SK-N-SH treated with all-trans-retinoic acid at 6 μM for 48 hours (cell line): ENCODE results near the gene TIMP1.

Experiments
- ATAC-seq: fragments of 200-7000 bp; cut with Tn5 transposase; 3 replicates; pipeline ENCODE4 v1.9.1; 2020; ENCODE audit warnings: mild to moderate bottlenecking, moderate library complexity
- ARNTL ChIP-seq: fragments of 450-650 bp; formaldehyde crosslinking; IDR thresholded peaks from 2 replicates; pipeline ENCODE4 v1.5.0; 2020; ENCODE audit warnings: low read depth, mild to moderate bottlenecking, moderate library complexity, borderline replicate concordance
- BACH2 ChIP-seq: fragments of 250-450 bp; sonication (Bioruptor Pico); IDR thresholded peaks from 2 replicates; pipeline ENCODE4 v1.9.0; 2021; ENCODE audit warnings: mild to moderate bottlenecking, borderline replicate concordance
- CSDC2 ChIP-seq: fragments of 250-450 bp; sonication (Bioruptor Pico); IDR thresholded peaks from 2 replicates; pipeline ENCODE4 v1.5.0; 2020; ENCODE audit warnings: mild to moderate bottlenecking, moderate library complexity
- ESRRG ChIP-seq: fragments of 250-450 bp; sonication (Bioruptor Pico); IDR thresholded peaks from 2 replicates; pipeline ENCODE4 v1.6.1; 2021; ENCODE audit warnings: mild to moderate bottlenecking
- GLIS3 ChIP-seq: fragments of 250-450 bp; sonication (Bioruptor Pico); IDR thresholded peaks from 2 replicates; pipeline ENCODE4 v1.5.0; 2020; ENCODE audit warnings: mild to moderate bottlenecking, moderate library complexity
- ISL1 ChIP-seq: fragments of 250-450 bp; sonication (Bioruptor Pico); IDR thresholded peaks from 2 replicates; pipeline ENCODE4 v2.1.2; 2022; ENCODE audit warnings: mild to moderate bottlenecking, moderate library complexity
- PPARA ChIP-seq: fragments of 250-450 bp; sonication (Bioruptor Pico); IDR thresholded peaks from 2 replicates; pipeline ENCODE4 v1.5.0; 2020; ENCODE audit warnings: mild to moderate bottlenecking, borderline replicate concordance
- RARB ChIP-seq: fragments of 250-450 bp; sonication (Bioruptor Pico); IDR thresholded peaks from 2 replicates; pipeline ENCODE4 v1.8.0; 2021; ENCODE audit warnings: mild to moderate bottlenecking, moderate library complexity
- SNAI2 ChIP-seq: fragments of 250-450 bp; sonication (Bioruptor Pico); IDR thresholded peaks from 2 replicates; pipeline ENCODE4 v1.5.0; 2020; ENCODE audit warnings: mild to moderate bottlenecking, moderate library complexity
- TCF4 ChIP-seq: fragments of 250-450 bp; sonication (Bioruptor Pico); IDR thresholded peaks from 2 replicates; pipeline ENCODE4 v1.8.0; 2021; ENCODE audit warnings: mild to moderate bottlenecking, moderate library complexity, borderline replicate concordance
- TOX ChIP-seq: fragments of 250-450 bp; sonication (Bioruptor Pico); IDR thresholded peaks from 2 replicates; pipeline ENCODE4 v1.8.0; 2021; ENCODE audit warnings: mild to moderate bottlenecking, moderate library complexity, borderline replicate concordance
- ZC3H10 ChIP-seq: fragments of 250-450 bp; sonication (Bioruptor Pico); IDR thresholded peaks from 2 replicates; pipeline ENCODE4 v1.5.1; 2021; ENCODE audit warnings: mild to moderate bottlenecking, moderate library complexity
- ZFP3 ChIP-seq: fragments of 250-450 bp; sonication (Bioruptor Pico); IDR thresholded peaks from 2 replicates; pipeline ENCODE4 v1.5.0; 2020; ENCODE audit warnings: mild to moderate bottlenecking, moderate library complexity
- ZNF565 ChIP-seq: fragments of 450-650 bp; formaldehyde crosslinking; conservative IDR thresholded peaks from 2 replicates; pipeline ENCODE4 v1.5.0; 2020; ENCODE audit warnings: low read depth, mild to moderate bottlenecking, moderate library complexity
- ZNF70 ChIP-seq: fragments of 450-650 bp; formaldehyde crosslinking; IDR thresholded peaks from 2 replicates; pipeline ENCODE4 v1.5.0; 2020; ENCODE audit warnings: mild to moderate bottlenecking, moderate library complexity
- ZNF8 ChIP-seq: fragments of 450-650 bp; formaldehyde crosslinking; IDR thresholded peaks from 2 replicates; pipeline ENCODE4 v1.5.0; 2020; ENCODE audit warnings: mild to moderate bottlenecking, moderate library complexity
- TF ChIP-seq, protein P1 (sequence below): fragments of 250-450 bp; sonication (Bioruptor Pico); IDR thresholded peaks from 2 replicates; pipeline ENCODE4 v1.8.0; 2020; ENCODE audit warnings: mild to moderate bottlenecking, moderate library complexity, borderline replicate concordance
- TF ChIP-seq, protein P2 (sequence below): fragments of 250-450 bp; sonication (Bioruptor Pico); IDR thresholded peaks from 2 replicates; pipeline ENCODE4 v1.8.0; 2021; ENCODE audit warnings: low read depth, mild to moderate bottlenecking, moderate library complexity, borderline replicate concordance
- TF ChIP-seq, protein P3 (sequence below): fragments of 250-450 bp; sonication (Bioruptor Pico); IDR thresholded peaks from 2 replicates; pipeline ENCODE4 v1.5.0; 2020; ENCODE audit warnings: mild to moderate bottlenecking, moderate library complexity
- TF ChIP-seq, protein P4 (sequence below): fragments of 250-450 bp; sonication (Bioruptor Pico); IDR thresholded peaks from 2 replicates; pipeline ENCODE4 v1.5.1; 2020; ENCODE audit warnings: low read depth, mild to moderate bottlenecking, moderate library complexity

The TIMP1 gene

DNA sequence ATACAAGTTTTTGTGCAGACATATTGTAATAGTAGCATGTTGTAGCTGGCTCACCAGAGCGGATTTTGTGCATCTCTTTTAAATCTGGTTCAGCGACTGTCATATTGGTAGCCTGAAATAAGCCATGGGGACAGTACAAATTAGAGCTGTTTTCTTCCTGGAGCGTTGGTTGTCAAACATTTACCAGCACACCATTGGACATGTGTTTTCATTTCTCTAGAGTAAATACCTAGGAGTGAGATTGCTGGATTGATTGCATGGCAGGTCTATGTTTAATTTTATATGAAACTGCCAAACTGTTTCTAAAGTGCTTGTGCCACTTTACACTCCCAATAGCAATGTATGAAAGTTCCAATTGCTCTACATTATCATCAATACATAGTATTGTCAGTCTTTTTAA lies 23.8 kb upstream of the TIMP1 start (continued):
- TF ChIP-seq, protein P1, sequence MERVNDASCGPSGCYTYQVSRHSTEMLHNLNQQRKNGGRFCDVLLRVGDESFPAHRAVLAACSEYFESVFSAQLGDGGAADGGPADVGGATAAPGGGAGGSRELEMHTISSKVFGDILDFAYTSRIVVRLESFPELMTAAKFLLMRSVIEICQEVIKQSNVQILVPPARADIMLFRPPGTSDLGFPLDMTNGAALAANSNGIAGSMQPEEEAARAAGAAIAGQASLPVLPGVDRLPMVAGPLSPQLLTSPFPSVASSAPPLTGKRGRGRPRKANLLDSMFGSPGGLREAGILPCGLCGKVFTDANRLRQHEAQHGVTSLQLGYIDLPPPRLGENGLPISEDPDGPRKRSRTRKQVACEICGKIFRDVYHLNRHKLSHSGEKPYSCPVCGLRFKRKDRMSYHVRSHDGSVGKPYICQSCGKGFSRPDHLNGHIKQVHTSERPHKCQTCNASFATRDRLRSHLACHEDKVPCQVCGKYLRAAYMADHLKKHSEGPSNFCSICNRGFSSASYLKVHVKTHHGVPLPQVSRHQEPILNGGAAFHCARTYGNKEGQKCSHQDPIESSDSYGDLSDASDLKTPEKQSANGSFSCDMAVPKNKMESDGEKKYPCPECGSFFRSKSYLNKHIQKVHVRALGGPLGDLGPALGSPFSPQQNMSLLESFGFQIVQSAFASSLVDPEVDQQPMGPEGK (CRISPR knock-in tag) = no peak
- TF ChIP-seq BACH2 (no peak), TCF4 (CRISPR knock-in tag) (no peak), RARB (CRISPR knock-in tag) (no peak), ESRRG (no peak), CSDC2 (CRISPR knock-in tag) (no peak), ARNTL (CRISPR knock-in tag) (no peak), ZC3H10 (CRISPR knock-in tag) (no peak)

DNA sequence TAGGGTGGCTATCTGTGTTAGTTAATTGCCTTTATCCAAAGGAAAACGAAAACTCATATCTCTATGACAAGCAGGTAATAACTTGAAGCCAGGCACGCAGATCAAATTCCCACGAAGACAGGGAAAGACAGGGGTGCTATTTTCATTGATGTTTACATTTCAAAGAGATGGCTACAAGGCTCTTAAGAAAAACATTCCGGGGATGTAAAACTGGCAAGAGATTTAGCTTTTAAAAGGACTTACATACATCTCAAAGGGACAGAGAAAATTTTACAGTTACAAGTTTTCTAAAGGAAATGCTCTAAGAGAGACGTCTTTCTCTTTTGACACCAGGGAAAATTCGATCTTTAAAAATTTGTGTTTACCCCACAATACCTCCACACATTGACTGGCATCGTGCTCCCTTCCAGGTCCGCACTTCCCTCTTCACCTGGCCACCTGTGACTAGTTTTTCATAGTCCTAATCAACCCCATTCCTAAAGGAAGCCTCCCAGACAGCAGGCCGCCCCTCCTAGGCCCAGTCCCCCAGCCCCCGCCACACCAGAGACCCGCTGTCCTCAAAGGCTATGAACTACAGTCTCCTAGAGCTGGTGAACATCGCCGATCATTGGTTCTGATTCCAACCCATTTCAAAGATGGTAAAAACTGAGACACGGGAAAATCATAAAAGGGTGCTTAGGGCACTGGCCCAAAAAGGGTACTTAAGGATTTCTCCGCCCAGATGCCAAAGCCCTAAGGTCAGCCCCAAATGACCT lies 21.9 kb upstream of the TIMP1 start:
- ATAC-seq = no peak
- no peak for TF ChIP-seq PPARA (CRISPR knock-in tag)
- TF ChIP-seq TCF4 (CRISPR knock-in tag) = no peak
- TF ChIP-seq, protein P2, sequence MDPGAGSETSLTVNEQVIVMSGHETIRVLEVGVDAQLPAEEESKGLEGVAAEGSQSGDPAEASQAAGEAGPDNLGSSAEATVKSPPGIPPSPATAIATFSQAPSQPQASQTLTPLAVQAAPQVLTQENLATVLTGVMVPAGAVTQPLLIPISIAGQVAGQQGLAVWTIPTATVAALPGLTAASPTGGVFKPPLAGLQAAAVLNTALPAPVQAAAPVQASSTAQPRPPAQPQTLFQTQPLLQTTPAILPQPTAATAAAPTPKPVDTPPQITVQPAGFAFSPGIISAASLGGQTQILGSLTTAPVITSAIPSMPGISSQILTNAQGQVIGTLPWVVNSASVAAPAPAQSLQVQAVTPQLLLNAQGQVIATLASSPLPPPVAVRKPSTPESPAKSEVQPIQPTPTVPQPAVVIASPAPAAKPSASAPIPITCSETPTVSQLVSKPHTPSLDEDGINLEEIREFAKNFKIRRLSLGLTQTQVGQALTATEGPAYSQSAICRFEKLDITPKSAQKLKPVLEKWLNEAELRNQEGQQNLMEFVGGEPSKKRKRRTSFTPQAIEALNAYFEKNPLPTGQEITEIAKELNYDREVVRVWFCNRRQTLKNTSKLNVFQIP = no peak
- no peak for TF ChIP-seq ZFP3
- no peak for TF ChIP-seq ZC3H10 (CRISPR knock-in tag)
- TF ChIP-seq, protein P3, sequence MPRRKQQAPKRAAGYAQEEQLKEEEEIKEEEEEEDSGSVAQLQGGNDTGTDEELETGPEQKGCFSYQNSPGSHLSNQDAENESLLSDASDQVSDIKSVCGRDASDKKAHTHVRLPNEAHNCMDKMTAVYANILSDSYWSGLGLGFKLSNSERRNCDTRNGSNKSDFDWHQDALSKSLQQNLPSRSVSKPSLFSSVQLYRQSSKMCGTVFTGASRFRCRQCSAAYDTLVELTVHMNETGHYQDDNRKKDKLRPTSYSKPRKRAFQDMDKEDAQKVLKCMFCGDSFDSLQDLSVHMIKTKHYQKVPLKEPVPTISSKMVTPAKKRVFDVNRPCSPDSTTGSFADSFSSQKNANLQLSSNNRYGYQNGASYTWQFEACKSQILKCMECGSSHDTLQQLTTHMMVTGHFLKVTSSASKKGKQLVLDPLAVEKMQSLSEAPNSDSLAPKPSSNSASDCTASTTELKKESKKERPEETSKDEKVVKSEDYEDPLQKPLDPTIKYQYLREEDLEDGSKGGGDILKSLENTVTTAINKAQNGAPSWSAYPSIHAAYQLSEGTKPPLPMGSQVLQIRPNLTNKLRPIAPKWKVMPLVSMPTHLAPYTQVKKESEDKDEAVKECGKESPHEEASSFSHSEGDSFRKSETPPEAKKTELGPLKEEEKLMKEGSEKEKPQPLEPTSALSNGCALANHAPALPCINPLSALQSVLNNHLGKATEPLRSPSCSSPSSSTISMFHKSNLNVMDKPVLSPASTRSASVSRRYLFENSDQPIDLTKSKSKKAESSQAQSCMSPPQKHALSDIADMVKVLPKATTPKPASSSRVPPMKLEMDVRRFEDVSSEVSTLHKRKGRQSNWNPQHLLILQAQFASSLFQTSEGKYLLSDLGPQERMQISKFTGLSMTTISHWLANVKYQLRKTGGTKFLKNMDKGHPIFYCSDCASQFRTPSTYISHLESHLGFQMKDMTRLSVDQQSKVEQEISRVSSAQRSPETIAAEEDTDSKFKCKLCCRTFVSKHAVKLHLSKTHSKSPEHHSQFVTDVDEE (CRISPR knock-in tag) = no peak
- TF ChIP-seq BACH2 = no peak
- no peak for TF ChIP-seq SNAI2 (CRISPR knock-in tag)
- TF ChIP-seq, protein P4, sequence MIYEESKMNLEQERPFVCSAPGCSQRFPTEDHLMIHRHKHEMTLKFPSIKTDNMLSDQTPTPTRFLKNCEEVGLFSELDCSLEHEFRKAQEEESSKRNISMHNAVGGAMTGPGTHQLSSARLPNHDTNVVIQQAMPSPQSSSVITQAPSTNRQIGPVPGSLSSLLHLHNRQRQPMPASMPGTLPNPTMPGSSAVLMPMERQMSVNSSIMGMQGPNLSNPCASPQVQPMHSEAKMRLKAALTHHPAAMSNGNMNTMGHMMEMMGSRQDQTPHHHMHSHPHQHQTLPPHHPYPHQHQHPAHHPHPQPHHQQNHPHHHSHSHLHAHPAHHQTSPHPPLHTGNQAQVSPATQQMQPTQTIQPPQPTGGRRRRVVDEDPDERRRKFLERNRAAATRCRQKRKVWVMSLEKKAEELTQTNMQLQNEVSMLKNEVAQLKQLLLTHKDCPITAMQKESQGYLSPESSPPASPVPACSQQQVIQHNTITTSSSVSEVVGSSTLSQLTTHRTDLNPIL (CRISPR knock-in tag) = no peak
- TF ChIP-seq ESRRG = no peak

DNA sequence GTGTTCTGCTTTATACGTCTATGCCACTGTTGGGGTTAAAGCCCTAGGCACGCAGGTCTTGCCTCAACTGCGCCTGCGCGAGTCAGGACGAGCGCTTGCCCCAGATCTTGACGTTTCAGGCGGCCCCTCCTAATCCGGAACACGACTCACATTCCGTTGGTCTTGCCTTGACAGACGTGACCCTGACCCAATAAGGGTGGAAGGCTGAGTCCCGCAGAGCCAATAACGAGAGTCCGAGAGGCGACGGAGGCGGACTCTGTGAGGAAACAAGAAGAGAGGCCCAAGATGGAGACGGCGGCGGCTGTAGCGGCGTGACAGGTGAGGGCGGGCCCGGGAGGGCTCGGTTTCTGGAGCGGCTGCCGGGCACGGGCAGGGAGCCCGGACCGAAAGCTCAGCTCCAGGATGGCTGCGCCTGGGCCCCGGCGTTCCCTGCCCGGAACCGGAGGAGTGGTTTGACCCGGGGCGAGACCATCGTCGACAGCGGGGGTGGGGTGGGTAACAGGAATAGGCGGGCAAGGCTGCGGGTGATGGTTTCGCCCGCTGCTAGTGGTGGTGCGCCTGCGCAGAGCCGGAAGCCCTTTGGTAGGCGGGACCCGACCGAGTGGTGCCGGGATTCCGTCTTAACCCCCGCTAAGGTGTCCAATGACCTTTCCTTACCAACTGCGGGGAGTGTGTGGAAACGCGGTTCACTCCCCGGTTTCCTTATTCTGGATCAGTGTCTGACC lies 21.1 kb upstream of the TIMP1 start, which contains the start of gene ARAF:
TSS of gene ARAF (plus strand) at position 272 of the 725 bp plus-strand sequence. CDS start 1,763 bp downstream, outside the sequence.
- TF ChIP-seq RARB (CRISPR knock-in tag) (no peak), ZNF70 (no peak), PPARA (CRISPR knock-in tag) (no peak), TCF4 (CRISPR knock-in tag) (no peak), ARNTL (CRISPR knock-in tag) (no peak), ISL1 (CRISPR knock-in tag) (no peak), ZC3H10 (CRISPR knock-in tag) (no peak)
- TF ChIP-seq, protein P4 (CRISPR knock-in tag) = no peak
- peak; percentile 93 for ATAC-seq

DNA sequence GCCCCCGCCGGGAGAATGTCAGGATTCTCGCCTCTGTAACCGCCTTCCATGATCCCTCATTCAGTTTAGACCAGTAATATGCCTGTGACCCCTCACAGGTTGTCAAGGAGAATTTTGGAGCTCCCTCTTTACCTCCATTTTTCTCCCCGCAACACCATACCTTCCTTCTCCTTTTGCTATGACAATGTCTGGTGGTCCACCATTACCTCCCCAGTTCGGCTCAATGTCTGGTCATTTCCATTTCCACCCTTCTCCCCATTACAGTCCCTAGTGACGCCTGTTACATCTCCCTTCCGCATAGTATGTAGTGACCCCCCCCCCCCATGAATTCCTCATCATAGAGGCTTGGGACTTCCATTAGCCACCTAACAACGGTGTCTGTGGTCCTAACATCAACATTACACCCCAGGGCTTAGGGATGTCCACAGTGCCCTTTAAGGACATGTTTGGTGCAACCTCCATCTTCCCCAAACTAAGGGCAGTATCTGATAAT lies 20.5 kb upstream of the TIMP1 start:
- no peak for ATAC-seq
- TF ChIP-seq ESRRG (no peak), GLIS3 (CRISPR knock-in tag) (no peak), ZNF8 (CRISPR knock-in tag) (no peak), RARB (CRISPR knock-in tag) (no peak), ZNF565 (no peak), SNAI2 (CRISPR knock-in tag) (no peak), TOX (no peak), CSDC2 (CRISPR knock-in tag) (no peak)
